Measurements from ENCODE around the gene PAX8.

The PAX8 gene

DNA sequence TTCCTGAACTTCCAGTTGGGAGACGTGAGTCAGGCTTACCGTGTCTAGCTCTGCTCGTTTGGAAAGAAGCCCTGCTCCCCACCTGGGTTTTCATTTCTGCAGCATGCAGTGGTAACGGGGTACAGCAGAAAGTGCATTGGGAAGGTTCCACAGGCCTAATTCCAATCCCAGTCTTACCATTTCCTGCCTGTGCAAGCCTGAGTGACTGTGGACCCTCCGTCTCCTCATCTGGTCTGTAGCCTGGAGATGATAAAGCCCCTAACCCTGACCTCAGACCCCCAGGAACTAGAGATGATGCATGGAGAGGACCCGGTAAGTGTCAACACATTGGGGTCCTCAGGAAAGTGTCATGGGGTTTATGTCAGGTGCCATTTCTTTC, 110.8 kb downstream of the PAX8 start:
- no peak for DNase-seq (ENCODE audit: low read depth in 2 of 2)

DNA sequence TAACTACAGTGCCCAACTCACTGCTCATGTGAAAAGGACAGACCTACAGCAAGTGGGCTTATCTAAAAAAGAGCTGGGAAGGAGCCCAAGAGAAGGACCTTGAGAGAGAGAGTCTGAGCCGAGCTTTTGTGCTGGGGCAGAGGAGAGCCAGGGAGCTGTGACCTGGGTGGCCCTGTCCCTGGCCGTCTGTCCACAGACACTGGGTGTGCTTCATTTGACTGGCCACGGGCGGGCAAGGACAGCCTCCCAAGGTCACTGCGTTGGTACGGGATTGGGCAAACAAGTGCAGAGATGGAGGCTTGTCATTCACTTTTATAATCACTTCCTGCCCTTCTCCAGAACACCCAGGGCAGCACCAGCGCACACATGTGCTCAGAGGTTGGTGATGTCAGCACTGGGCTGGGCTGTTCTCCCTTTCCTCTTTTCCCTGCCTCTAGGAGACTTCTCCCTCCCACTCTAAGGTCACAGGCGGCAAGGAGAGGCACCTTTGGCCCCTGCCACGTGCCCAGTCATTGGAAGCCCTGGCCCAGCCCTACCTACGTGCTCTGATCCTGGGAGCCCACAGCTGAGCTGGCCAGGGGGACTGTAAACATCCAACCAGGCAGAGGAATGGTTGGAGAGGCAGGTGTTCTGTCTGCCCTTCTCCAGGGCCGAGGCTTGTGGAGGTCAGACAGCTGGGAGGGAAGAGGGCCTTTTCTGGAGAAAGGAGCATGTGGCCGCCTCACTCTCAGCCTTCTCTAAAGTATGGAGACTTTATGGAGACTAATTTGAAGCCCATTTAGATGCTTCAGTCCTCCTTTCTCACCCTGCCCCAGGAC, 111.4 kb downstream of the PAX8 start:
- DNase-seq (ENCODE audit: low read depth in 2 of 2): no peak

DNA sequence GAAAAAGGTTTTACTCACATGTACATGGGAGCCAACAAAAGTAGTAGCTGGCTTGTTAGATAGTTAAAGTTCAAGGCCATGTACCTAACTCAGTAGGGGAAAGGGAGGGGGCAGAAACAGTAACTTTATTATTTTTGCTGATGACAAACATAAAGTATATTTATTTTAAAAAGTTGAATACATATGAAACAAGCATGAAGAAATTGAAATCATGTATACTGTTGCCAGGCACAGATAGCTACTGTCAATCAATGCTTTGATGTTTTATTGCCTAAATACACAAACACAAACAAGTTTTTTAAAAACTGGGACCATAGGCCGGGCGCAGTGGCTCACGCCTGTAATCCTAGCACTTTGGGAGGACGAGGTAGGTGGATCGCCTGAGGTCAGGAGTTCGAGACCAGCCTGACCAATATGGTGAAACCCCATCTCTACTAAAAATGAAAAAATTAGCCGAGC, 112.5 kb downstream of the PAX8 start:
- no peak for DNase-seq (ENCODE audit: low read depth in 2 of 2)
